Measurements from ENCODE around the gene CNTNAP2.

The CNTNAP2 gene

DNA sequence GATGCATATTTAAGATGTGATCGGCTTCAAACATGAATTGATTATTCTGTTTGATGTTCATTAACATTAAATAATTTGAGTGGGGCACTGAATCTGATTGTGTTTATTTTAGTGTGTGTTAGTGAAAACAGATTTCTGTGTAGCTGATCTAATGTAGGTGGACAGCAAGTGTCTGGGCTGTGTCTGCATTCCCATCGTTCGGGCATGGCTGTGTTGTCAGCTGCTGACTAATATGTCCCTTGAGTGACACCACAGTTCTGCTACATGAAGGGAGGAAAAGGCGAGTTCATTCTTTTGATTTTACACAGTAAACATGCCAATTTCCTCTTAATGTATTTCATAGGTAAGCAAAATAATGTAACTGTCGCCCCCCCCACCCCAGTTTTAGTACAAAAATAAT is 203.0 kb downstream of the CNTNAP2 start:
- DNase-seq: no peak

DNA sequence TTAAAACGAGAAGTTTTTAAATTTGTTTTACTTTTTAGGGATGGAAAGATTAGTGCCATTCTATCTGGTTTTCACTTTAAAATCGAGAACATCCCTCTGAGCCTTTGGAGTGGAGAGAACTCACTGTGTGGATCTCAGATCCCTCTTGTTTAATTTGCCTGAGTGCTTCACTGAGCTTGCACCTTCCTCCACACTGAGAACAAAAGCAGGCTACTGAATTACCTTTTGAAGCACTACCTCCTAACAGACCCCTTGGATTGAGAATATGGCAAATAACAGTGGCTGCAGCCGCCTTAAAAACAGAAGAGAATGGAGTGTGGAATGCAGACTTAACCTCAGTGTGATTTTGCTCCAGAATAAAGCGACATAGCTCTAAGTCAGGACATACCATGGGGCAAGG is 204.7 kb downstream of the CNTNAP2 start:
- no peak for DNase-seq

DNA sequence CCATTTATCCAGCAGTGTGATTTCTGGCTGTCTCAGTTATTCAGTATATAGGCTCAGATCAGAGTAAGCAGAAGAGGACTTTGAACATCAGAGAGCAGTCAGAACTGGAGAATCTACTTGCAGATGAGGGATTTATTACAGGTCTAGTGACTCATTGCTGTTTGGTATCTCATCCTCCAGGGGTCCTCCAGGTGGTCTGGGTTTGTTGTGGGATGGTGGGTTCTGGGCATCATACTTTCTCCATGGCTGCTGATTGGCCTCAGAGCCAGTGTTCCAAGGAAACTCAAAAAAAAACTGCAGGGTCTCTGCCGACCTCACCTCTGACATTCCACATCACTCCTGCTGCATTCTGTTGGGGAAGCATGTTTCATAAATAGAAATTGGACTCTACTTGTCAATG is 214.8 kb downstream of the CNTNAP2 start:
- no peak for DNase-seq

DNA sequence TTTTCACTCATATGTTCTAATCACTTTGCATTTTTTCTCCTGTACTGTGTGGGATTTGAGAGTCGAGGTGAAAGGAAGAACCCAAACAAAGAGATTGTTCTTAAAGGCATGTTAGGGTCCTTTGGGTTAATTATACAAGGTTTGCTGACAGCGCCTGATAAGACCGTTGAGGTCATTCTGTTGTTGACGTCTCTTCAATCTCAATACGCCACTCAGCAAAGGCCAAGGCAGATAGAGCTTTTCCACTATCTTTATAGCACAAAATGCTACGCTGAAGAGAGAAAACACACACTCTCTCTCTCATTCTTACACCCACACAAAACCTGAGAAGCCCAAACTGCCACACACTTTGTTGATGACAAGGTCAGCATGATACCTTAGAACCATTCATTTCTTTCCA is 228.7 kb downstream of the CNTNAP2 start:
- no peak for DNase-seq

DNA sequence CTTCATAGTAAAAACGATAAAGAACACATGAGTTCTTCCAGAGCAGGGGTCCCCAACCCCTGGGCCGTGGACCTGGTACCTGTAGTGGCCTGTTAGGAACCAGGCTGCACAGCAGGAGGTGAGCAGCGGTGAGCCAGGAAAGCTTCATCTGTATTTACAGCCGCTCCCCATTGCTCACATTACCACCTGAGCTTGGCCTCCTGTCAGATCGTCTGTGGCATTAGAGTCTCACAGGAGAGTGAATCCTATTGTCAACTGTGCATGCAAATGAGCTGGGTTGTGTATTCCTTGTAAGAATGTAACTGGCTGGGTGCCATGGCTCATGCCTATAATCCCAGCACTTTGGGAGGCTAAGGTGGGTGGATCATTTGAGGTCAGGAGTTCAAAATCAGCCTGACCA is 229.5 kb downstream of the CNTNAP2 start:
- no peak for DNase-seq

DNA sequence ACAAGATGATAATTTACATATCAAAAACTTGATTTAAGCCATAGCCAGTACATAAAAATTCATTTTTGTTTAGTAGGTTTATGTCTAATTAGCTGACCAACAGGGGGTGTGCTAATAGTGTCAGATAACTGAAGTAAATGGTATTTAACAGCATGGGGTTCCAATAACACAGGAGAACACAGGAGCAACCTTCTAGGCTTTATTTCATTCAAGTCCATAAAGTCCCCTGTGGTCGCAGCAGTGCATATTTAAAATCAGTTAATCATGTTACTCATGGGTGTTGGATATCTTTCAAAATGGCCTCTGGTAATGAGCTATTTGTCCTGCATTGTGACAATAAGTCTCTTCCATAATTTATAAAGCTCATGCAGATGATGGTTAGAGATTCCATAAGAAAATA is 238.6 kb downstream of the CNTNAP2 start:
- no peak for DNase-seq

DNA sequence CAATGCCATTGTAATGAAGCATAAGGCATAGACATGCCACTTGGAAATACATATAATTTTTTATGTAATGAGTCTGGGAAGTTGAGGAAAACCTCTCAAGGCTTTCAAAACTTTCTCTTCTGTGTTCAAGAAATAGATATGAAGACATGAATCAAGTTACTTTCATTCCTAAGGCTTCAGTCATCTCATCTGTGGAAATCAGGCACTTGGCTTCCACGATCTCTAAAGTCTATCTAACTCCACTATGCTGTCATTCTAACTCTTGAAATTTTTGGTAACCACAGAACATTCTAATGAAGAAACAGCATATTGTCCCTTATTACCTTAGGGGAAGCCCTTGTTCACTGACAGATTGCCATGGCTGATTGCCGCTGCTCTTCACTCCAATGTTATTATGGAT is 242.6 kb downstream of the CNTNAP2 start:
- no peak for DNase-seq

DNA sequence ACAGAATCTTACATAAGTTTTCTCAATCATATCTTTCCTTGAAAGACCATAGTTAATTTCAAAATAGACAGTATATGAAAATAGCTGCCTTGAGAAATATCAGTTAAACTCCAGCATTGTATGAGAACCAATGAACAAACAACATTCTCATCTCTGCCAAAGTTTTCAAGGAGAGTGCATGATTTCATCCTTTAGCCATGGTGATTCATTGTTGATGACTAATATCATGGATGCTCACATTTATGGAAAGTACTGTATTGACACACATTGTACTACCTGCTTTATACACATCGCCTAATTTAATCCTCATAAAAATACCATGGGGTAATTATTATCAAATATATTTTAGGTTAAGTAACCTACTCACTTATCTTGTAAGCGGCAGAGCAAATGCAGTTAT is 250.3 kb downstream of the CNTNAP2 start:
- no peak for DNase-seq

DNA sequence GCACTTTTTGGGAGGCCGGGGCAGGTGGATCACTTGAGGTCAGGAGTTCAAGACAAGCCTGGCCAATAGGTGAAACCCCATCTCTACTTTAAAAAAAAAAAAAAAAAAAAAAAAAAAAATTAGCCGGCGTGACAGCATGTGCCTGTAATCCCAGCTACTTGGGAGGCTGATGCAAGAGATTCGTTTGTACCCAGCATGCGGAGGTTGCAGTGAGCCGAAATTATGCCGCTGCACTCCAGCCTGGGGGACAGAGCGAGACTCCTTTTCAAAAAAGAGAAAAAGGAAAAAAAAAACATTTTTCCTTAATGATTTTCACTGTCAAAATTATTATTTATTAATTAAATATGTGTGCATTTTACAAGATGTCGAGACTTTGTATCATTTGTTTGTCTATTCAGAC is 253.6 kb downstream of the CNTNAP2 start:
- no peak for DNase-seq

DNA sequence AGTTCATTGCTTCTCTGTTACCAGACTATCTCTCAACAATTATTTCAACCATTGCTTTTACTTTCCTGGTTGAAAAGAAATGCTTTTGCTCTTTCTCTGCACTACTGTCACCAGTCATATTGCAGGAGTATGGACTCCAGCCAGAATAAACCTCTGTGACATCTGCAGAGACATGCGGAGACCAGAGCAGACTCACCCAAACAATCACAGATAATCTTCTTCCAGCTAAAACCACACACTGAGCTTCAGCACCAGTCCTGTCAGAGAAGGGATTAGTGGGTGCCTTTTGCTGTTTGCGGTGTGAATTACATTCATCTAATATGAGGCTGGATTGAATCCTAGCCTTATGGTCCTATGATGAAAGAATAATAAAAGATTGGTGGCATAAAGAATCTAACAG is 258.6 kb downstream of the CNTNAP2 start:
- no peak for DNase-seq

DNA sequence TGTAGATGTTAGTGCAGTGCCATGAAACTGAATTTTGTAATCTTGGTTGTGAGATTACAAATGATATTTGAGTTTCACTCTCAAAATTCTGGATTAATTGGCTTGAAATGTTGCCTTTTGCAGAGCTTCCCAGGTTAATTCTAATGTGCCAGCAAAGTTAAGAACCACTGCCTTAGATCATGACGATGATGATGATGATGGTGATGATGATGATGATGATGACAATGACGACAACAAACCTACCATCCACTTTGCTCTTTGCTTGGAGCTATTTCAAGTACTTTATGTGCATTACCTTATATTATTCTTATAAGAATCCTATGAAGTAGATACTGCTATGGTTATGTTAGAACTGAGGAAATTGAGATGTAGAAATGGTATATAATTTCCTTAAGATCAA is 261.6 kb downstream of the CNTNAP2 start:
- no peak for DNase-seq

DNA sequence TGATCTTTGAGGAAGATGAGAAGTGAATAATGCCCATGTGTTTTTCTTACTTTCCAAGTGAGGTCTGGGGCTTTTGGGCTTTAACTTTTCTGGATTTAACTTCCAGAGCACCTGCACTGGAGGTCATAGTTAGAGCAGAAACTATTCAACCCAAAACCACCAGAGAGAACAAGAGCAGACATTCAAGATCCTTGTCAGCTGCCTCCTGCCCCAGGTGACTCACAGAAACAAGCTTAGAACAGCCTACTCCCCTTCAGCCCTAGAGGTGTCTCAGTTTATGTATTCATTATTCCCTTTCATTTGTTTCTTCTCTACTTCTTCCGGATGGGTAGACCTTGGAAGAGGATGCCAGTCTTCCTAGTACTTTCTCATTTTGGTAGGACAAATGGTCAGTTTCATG is 270.5 kb downstream of the CNTNAP2 start:
- no peak for DNase-seq

DNA sequence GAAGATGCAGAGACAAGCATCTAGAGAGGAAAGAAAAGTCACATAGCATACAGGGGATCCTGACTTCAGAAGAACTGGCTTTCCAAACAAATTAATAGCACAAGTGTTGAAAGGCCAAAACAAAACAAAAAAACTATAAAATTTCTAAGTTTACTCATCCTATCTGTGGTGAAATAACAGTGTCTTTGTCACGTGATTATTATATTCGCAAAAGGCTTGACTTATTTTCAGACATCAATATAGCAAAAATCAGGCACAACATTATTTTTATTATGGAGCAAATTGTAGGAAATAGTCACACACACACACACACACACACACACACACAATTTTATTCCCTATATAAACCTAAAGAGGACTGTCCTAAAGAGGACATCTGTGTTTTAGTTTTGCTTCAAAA is 272.3 kb downstream of the CNTNAP2 start:
- no peak for DNase-seq

DNA sequence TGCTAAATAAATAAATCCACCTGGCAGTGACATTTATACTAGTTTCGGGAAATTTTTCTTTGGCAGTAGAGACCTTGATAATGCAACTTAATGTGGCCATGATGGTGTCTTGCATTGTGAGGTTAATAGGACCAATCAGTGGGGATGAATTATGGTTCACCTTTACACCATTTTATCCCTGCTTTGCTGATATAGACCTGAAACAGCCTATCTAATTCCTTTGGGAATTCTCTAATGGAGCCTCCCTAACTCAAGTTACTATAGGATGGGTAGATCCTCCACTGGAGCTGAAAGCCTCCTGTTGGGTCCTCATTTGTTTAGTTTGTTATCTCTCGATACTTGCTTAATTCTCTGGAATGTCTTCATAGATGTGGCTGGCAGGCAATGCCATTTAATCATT is 276.7 kb downstream of the CNTNAP2 start:
- DNase-seq: no peak

DNA sequence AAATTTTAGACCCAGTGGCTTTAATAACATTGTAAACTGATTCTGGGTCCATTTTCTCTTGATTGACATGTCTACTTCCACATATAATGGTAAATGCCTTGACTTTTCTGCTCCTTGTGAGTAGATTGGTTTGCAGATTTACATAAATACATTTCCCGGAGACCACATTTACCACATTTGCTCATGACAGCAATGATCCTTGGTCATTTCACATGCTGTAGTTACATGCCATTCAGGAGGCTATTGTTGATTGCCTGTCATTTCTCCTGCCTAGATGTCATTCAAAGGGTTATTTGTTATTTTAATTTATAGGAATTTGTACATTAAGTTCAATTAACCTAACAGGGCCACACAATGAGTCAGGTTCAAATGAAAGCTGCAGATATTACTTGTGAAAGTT is 280.5 kb downstream of the CNTNAP2 start:
- DNase-seq: peak; percentile 45 to 48

DNA sequence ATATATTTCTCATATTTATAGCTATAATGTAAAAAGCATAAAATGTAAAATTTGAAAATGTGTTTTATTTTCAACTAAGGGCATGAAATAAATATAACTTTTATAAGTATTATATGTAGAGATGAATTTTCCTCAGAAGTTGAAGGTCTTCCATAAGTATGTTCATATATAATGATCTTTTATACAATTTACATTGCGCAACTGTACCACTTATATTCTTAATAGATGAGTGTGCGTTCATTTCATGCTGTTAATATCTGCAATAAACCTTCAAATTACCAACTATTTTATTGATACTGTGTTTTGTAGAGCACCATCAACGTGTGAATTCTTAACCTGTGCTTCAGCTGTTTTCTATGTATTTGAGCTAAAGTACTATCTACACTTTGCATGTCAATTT is 285.3 kb downstream of the CNTNAP2 start:
- DNase-seq: no peak

DNA sequence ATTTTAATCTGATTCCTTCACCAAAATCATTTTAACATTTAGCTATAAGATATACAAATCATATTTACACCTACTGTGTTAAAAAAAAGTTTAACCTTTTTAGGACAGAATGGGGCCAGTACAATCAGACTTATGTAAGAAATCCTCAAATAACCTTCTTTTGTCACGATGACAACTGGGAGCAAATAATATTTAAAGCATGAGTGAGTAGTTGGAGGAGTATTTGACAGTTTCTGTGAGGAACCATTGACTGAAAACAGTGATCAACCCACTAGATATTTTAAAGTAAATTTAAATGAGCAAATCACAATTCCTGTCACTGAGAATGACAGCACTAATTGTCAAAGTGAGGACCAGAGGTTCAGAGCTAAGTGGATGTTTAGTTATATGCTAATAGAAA is 289.1 kb downstream of the CNTNAP2 start:
- no peak for DNase-seq

DNA sequence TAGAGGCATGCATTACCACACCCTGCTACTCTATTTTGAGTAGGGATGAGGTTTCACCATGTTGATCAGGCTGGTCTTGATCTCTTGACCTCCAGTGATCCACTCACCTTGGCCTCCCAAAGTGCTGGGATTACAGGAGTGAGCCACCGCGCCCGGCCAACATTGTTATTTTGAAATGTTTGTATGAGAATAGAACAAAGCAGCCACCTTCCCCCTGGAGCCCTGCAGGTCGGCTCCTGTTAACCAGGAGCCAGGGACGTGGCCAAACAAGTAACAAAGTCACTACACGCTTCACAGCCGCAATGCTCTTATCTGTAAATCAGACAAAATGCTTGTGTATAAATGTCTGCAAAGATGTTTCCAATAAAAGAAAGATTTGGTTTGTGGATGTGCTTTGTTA is 295.4 kb downstream of the CNTNAP2 start:
- no peak for DNase-seq

DNA sequence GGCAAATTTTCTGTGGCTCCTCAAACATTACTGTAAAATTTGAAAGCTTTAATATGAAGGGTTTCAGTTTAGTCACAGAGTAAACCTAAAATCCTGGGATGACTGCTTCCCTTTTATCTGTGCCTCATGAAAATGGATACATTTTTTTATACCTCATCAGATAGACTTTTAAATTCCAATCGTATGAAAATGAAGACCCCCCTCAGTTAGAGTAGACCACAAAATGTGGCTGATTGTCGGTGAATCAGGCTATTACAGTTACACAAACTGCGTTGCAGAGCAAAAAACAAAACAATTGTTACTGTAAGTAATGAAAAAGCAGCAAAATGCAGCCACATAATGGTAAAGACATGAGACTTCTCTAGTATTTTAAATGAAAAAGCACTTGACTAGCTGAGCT is 296.2 kb downstream of the CNTNAP2 start:
- no peak for DNase-seq

DNA sequence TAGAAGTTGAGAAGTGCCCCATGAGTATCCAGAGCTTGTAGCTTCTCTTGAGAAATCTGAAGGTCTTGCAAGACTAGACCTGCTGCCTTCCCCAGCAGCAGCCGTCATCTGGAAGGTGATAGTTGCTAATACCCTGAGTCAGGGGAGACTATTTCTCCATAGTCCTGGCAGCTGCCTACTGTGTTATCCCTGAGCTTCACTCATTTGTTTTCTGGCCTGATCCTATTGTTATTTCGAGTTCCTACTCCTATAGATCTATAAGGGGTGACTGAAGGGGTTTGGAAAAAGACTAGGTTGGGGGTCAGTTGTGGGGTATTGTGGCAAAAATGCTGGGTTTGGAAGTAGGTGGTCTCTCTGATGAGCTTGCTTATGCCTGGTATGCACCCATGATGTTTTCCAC is 297.8 kb downstream of the CNTNAP2 start:
- no peak for DNase-seq

DNA sequence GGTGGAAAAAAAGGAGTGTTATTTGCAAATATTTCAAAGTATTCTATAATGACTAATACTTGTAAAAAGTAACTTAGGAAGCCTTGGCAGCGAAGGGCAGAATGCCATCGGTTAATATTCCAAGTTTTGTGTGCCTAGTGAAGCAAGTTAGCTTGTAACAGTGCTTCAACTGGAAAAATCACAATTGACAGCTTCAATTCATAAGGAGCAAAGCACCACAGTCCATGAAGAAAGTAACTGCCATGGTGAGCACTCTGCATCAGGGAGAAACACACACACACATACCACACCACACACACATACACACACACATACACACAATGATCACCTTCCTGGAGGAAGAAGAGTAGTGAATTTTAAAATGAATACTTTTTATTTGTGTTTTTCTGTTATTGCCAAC is 298.3 kb downstream of the CNTNAP2 start:
- DNase-seq: no peak

DNA sequence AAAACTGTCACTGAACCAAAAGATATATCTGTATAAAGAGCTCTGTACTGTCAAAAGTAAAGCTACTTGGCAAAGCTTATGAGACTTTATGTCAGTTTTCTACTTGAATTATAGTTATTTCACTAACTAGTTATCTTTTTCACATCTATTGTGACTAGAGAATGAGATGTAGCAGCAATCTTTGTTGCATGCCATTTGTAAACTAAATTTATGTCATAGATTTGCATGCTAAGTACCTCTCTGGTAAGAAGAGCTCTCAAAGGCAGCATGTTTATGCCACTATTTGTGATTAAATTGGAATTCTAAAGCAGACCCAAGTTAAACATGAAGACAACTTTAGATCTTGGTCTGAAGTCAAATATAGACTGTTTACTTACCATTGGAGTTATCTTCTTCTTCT is 300.6 kb downstream of the CNTNAP2 start:
- DNase-seq: no peak

DNA sequence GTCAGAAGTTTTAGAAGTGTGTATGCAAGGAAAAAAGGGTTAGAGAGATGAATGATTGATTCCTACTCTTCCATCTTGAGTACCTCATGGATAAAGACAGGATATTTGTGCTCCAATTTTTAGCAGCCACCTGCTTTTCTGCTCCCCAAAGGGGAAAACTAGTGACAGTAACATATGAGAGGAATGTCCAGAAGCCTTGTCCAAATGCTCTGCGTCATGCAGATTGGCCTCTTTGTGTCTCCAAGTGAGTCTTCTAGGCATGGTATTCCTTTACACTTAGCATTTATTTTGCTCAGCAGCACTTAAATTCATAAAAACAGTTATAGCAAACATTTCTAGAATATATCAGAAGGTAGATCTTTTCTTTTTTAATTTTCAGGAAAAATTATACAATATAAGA is 306.8 kb downstream of the CNTNAP2 start:
- DNase-seq: no peak

DNA sequence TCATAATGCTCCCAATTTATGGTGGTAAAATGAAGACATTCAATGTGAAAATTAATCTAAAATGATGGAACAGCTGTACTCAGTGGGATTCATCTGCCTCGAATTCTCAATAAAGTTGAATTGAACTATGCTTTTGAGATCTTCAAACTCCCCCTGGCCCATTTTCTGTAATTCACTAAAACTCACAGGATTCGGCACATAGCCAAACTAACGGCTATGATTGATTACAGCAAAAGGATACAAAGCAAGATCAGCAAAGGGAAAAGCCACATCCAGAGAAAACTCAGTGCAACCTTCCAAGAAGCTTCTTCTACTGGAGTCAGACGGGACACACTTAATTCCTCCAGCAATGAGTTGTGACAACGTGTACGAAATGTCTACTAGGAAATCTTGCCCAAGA is 307.5 kb downstream of the CNTNAP2 start:
- DNase-seq: no peak

DNA sequence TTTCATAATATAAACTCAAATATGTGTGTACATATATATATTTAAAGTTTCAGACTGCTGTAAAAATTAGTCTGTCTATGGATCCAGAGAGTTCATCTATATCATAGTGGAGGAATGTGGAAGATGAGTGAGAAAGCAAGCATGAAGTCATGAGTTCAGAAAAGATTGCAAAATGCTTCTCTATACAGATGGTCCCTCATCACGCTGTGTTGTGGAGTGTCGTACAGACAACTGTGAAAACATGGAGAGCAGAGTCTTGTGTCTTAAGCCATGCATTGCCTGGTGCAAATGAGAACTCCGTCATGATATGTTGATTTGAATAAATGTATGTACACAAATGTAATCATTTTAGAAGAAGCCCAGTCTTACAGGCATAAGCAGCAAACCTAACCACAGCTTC is 316.9 kb downstream of the CNTNAP2 start:
- no peak for DNase-seq

DNA sequence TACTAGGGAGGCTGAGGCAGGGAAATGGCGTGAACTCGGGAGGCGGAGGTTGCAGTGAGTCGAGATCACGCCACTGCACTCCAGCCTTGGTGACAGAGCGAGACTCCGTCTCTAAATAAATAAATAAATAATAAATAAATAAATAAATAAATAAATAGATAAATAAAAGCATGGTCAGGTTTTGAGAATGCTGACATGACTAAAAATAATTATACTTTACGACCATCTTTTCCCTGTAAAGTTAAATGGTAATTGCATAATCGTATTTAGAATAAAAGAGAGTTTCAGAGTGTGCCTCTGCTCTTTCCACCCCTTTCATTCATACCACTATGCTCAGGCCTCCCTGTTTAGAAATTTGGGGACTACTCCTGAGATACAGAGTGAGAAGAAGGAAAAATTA is 326.5 kb downstream of the CNTNAP2 start:
- no peak for DNase-seq

All from Kasumi-1 (cell line).